Naive B cell (primary cell): ENCODE results near the gene KIAA0319L. TPM values are rescaled to one million over a fixed set of nuclear protein-coding genes. Genes with fewer than 3 reads are reported as not detected.

ENCODE experiments used
- ATAC-seq, 2 donors: fragments of 150-1000 bp; cut with Tn5 transposase; 2 replicates each; pipeline ENCODE4 v1.10.0; 2021; ENCODE audit warnings: low read depth in 2 of 2, mild to moderate bottlenecking in 2 of 2, moderate library complexity in 2 of 2
- DNase-seq: peaks from one replicate; pipeline ENCODE4 v3.0.0; 2022
- H3K27ac Mint-ChIP-seq, 6 donors: one replicate each; pipeline ENCODE4 v1.8.0; 2020 to 2022; ENCODE audit warnings: mild to moderate bottlenecking in 6 of 6, mixed read lengths in 6 of 6, moderate library complexity in 5 of 6, inconsistent platforms in 2 of 6
- H3K27me3 Mint-ChIP-seq, 3 donors: one replicate each; pipeline ENCODE4 v1.8.0; 2021 to 2022; ENCODE audit warnings: mixed read lengths in 3 of 3, mild to moderate bottlenecking in 1 of 3
- H3K36me3 Mint-ChIP-seq, 2 donors: one replicate each; pipeline ENCODE4 v1.8.0; 2020 to 2022; ENCODE audit warnings: mixed read lengths in 2 of 2, inconsistent platforms in 1 of 2, mild to moderate bottlenecking in 1 of 2
- H3K4me1 Mint-ChIP-seq, 3 donors: one replicate each; pipeline ENCODE4 v1.8.0; 2020 to 2022; ENCODE audit warnings: mixed read lengths in 3 of 3, inconsistent platforms in 1 of 3, mild to moderate bottlenecking in 1 of 3, moderate library complexity in 1 of 3
- H3K4me3 Mint-ChIP-seq, 8 donors: one replicate each; pipeline ENCODE4 v1.8.0; 2020 to 2022; ENCODE audit warnings: mild to moderate bottlenecking in 8 of 8, mixed read lengths in 8 of 8, moderate library complexity in 8 of 8, inconsistent platforms in 2 of 8
- H3K9me3 Mint-ChIP-seq, 7 donors: one replicate each; pipeline ENCODE4 v1.8.0; 2020 to 2022; ENCODE audit warnings: mixed read lengths in 7 of 7, mild to moderate bottlenecking in 5 of 7, inconsistent platforms in 2 of 7, moderate library complexity in 1 of 7
- polyA plus RNA-seq, 6 donors: library from polyadenylated mRNA; unstranded; fragments of 300-500 nt; fragmentation: Illumina TruSeq; gene quantifications; one replicate each; pipeline ENCODE4 v1.2.3, GENCODE V29; 2021; ENCODE audit warnings: low read depth in 6 of 6

The KIAA0319L gene
- polyA plus RNA-seq, 6 donors from 2014 or later, result 17.1 to 29.0 (median 22.6) TPM

DNA sequence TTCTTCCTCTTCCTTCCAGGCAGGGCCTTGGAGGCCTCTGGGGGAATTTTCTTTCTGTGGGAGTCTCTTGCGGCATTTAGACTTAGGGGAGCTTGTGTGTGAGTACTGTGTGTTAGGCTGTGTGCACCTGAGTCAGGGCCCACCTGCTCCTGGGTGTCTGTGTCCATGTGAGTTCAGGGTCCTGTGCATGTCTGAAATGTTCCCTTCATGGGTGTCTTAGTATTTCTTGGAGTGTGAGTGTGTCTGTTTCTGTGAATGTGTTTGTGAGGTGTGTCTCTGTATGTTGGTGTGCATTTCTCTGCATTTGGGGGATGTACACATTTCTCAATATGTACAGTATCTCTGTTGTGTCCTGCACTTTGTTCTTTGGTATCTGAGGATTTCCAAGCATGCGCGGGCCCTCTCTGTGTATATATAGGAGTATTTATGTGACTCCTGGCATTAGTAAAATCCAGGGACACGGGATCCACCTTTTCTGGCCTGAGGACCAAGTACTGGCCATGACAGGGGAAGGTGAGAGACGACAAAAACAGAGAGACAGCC is 18.3 kb upstream of the KIAA0319L start:
- ATAC-seq (no peak), DNase-seq (no peak)
- peaks cover 29 to 37% (median 31%) of the 10 kb centered on the region in 3 donors for H3K4me1 Mint-ChIP-seq
- H3K9me3 Mint-ChIP-seq, result no peaks in the 10 kb centered on the region
- H3K4me3 Mint-ChIP-seq, result peak overlapping the region; percentile 57 to 92 (median 81)
- peaks cover 16 to 32% (median 21%) of the 10 kb centered on the region in 3 donors for H3K27me3 Mint-ChIP-seq
- H3K27ac Mint-ChIP-seq, result peak overlapping the region in 3 of 6 donors; percentile 35 to 74 (median 66)
- peaks cover 0 to 4% of the 10 kb centered on the region in 2 donors for H3K36me3 Mint-ChIP-seq

DNA sequence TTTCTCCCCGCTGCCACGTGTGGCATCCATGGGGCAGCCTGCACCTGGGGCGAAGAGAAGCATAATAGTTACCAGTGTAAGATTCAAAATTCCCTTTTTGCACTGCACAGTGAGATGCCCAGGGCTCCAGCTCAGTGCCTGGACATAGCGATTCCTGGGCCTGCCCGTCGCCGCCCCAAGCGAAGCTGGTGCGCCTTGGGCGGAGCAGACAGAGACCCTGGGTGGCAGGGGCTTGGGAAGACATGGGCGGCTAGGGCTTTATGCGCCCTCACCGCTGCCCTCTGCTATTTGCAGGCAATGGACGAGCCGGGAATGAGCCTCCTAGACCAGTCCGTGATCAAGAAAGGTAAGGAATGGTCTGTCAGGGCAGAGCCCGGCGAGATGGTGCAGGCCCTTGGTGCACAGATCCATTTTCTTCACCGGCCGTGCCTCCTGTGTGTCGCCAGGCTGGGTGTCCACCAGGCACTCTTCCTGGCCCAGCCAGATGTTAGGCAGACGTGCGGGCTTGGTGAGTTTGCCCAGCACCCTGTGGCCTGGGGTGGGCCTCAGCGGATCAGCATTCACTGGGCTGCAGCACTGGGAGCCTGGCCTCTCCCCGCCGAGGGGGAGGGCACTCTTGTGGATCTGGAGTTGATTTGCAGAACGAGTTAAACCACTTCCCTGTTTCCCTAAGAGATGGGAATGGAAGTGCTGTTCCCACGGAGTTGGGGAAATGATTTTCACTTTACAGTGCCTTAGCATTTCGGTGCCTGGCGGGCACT is 17.6 kb upstream of the KIAA0319L start:
- Mint-ChIP-seq H3K27me3 (peaks cover 16 to 32% (median 24%) of the 10 kb centered on the region in 3 donors), H3K9me3 (no peaks in the 10 kb centered on the region), H3K36me3 (peaks cover 0 to 4% of the 10 kb centered on the region in 2 donors), H3K4me3 (peak overlapping the region in 7 of 8 donors; percentile 62 to 92 (median 81)), H3K4me1 (peaks cover 29 to 32% (median 29%) of the 10 kb centered on the region in 3 donors), H3K27ac (no peak overlapping the region)
- DNase-seq, result no peak
- ATAC-seq, result no peak

DNA sequence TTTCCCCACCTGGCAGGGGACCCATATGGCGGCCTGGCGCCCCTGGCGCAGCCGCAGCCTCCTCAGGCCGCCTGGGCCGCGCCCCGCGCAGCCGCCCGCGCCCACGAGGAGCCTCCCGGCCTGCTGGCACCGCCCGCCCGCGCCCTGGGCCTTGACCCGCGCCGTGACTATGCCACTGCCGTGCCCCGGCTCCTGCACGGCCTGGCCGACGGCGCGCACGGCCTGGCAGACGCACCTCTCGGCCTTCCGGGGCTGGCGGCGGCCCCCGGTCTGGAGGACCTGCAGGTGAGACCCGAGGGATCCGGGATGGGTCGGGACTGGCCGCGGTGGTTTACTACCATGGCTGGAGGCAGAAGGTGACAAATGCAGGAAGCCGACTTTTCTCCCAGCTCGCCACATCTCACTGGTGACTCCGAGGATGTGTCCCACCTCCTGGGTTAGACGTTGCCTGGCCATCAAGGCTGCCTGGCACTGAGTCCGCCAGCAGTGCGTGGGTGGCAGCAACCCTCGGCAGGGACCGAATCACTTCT is 17.0 kb upstream of the KIAA0319L start:
- H3K4me3 Mint-ChIP-seq, result no peak overlapping the region
- no peak for ATAC-seq

GRCh38 chr1:35573198-35574124 is 16.3 kb upstream of the KIAA0319L start, which contains the start of gene TFAP2E:
Gene TFAP2E (plus strand): TSS chr1:35573314. CDS start chr1:35573578, 264 bp downstream.
- Mint-ChIP-seq H3K36me3 (peaks cover 0 to 4% of the 10 kb centered on the region in 2 donors), H3K27me3 (peaks cover 16 to 32% (median 24%) of the 10 kb centered on the region in 3 donors), H3K4me1 (peaks cover 30 to 37% (median 34%) of the 10 kb centered on the region in 3 donors), H3K9me3 (no peaks in the 10 kb centered on the region), H3K4me3 (peak within 1 kb of the TSS in 6 of 8 donors; percentile 5 to 66 (median 54)), H3K27ac (peak within 1 kb of the TSS in 2 of 6 donors; percentile 30 to 60)
- ATAC-seq, result no peak
- DNase-seq, result no peak

More for the DNA sequence above, 17.0 kb upstream of the KIAA0319L start:
- H3K27me3 Mint-ChIP-seq, result peaks cover 16 to 32% (median 24%) of the 10 kb centered on the region in 3 donors
- H3K9me3 Mint-ChIP-seq, result no peaks in the 10 kb centered on the region
- no peak overlapping the region for H3K27ac Mint-ChIP-seq
- no peak for DNase-seq
- peaks cover 0 to 4% of the 10 kb centered on the region in 2 donors for H3K36me3 Mint-ChIP-seq
- peaks cover 29 to 32% (median 29%) of the 10 kb centered on the region in 3 donors for H3K4me1 Mint-ChIP-seq

DNA sequence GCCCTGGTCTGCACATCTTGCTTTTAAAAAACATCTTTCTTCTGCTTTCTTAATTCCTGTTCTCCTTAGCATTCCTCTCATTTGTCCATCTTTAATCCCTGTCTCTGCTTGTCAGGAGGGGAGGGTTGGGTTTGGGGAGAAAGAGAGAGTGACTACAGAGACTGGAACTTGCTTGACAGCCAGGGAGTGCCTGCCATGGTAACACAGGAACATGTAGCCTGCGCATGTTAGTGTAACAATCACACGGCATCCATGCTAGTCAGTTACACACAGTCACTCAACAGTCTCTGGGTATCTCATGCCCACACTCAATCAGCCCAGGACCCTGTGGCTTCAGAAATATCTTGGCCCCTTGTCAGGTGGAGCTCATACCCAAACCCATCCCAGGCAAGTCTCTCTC is 15.1 kb upstream of the KIAA0319L start:
- Mint-ChIP-seq H3K36me3 (peaks cover 0 to 4% of the 10 kb centered on the region in 2 donors), H3K4me3 (no peak overlapping the region), H3K9me3 (no peaks in the 10 kb centered on the region), H3K27ac (peak overlapping the region in 2 of 6 donors; percentile 30 to 60), H3K4me1 (peaks cover 19 to 33% (median 24%) of the 10 kb centered on the region in 3 donors), H3K27me3 (peaks cover 16 to 32% (median 24%) of the 10 kb centered on the region in 3 donors)
- ATAC-seq, result no peak
- no peak for DNase-seq

DNA sequence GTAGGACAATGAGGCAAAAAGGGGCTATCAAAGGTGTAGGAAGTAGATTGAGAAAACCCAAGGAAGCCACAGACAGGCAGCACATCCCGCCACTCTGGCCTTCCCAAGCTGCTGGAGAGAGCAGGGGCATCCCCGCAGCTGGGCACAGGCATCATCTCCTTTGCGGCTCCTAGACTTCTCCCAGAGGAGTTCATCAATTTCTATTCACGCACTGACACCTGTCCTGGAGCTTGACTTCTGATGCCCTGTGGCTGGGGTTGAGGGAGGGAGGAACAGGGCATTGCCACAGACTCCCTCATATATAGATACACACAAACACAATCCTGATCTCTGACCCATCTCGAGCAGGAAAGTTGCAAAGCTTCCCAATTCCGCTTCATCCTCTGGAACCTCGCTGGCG is 14.1 kb upstream of the KIAA0319L start:
- Mint-ChIP-seq H3K27me3 (peaks cover 16 to 32% (median 24%) of the 10 kb centered on the region in 3 donors), H3K4me1 (peaks cover 16 to 27% (median 21%) of the 10 kb centered on the region in 3 donors), H3K27ac (no peak overlapping the region), H3K4me3 (no peak overlapping the region), H3K9me3 (no peaks in the 10 kb centered on the region), H3K36me3 (peaks cover 0 to 4% of the 10 kb centered on the region in 2 donors)
- ATAC-seq, result no peak
- DNase-seq, result no peak

- DNase-seq (no peak), ATAC-seq (no peak)
- Mint-ChIP-seq H3K27me3 (peaks cover 16 to 28% (median 24%) of the 10 kb centered on the region in 3 donors), H3K36me3 (peaks cover 0 to 4% of the 10 kb centered on the region in 2 donors), H3K4me3 (no peak overlapping the region), H3K9me3 (no peaks in the 10 kb centered on the region), H3K4me1 (peaks cover 10 to 21% (median 15%) of the 10 kb centered on the region in 3 donors), H3K27ac (peak overlapping the region in 1 of 6 donors; percentile 56)
Observed at GRCh38 chr1:35570589-35571137, 13.5 kb upstream of the KIAA0319L start.

DNA sequence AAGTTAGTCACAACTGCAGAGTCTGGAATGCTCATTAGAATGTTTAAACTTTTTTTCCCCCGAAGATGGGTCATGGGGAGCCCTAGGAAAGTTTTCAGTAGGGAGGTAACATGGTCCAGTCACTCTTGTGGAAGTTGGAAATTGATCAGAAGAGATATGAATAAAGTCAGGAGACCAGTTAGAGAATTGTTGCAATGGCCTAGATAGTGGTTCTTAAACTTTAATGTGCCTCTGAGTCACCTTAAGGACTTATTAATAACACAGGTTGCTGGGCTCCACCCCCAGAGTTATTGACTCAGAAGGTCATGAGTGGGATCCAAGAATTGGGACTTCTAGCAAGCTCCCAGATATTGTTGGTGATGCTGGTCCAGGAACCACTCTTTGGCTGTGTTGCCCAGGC is 12.7 kb upstream of the KIAA0319L start:
- no peak overlapping the region for H3K4me3 Mint-ChIP-seq
- no peak for DNase-seq

GRCh38 chr1:35568975-35569395 is 11.8 kb upstream of the KIAA0319L start:
- no peaks in the 10 kb centered on the region for H3K36me3 Mint-ChIP-seq

More for the DNA sequence above, 12.7 kb upstream of the KIAA0319L start:
- no peak for ATAC-seq
- Mint-ChIP-seq H3K27ac (no peak overlapping the region), H3K36me3 (no peaks in the 10 kb centered on the region), H3K27me3 (peaks cover 16 to 21% (median 19%) of the 10 kb centered on the region in 3 donors), H3K9me3 (no peaks in the 10 kb centered on the region), H3K4me1 (peaks cover 5 to 15% (median 11%) of the 10 kb centered on the region in 3 donors)

DNA sequence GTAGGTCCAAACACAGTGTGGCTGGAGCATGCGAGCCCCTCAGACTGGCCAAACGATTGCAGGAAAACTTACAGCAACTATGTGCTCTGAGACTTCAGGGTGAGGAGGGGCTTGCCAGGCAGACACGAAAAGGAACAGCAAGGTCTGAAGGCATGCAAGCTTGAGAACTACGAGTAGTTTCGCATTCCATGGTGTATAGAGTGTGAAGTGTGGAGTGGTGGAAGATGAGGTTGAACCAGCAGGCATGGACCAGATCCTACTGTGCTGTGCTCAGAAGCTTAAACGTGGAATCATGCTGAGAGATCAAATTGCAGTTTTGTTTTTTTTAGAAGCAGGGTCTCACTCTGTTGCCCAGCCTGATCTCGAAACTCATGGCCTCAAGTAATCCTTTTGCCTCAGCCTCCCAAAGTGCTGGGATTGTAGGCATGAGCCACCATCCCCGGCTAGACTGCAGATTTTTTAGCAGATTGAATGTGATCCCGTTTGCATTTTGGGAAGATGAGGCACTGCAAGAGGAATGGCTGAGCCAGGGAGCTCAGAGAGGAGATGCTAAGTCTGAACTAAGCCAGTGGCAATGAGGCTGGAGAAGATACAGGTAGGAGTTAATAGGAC is 10.8 kb upstream of the KIAA0319L start:
- Mint-ChIP-seq H3K36me3 (no peaks in the 10 kb centered on the region), H3K27me3 (peaks cover 16 to 19% (median 16%) of the 10 kb centered on the region in 3 donors), H3K4me1 (peaks cover 11 to 22% (median 19%) of the 10 kb centered on the region in 3 donors), H3K27ac (no peak overlapping the region), H3K9me3 (no peaks in the 10 kb centered on the region), H3K4me3 (no peak overlapping the region)
- ATAC-seq (no peak), DNase-seq (no peak)

More at GRCh38 chr1:35568975-35569395, 11.8 kb upstream of the KIAA0319L start:
- Mint-ChIP-seq H3K27ac (no peak overlapping the region), H3K4me3 (no peak overlapping the region), H3K9me3 (no peaks in the 10 kb centered on the region), H3K4me1 (peaks cover 11 to 22% (median 19%) of the 10 kb centered on the region in 3 donors), H3K27me3 (peaks cover 16 to 19% (median 16%) of the 10 kb centered on the region in 3 donors)
- DNase-seq, result peak; percentile 55
- ATAC-seq, result peak; percentile 59 to 69

DNA sequence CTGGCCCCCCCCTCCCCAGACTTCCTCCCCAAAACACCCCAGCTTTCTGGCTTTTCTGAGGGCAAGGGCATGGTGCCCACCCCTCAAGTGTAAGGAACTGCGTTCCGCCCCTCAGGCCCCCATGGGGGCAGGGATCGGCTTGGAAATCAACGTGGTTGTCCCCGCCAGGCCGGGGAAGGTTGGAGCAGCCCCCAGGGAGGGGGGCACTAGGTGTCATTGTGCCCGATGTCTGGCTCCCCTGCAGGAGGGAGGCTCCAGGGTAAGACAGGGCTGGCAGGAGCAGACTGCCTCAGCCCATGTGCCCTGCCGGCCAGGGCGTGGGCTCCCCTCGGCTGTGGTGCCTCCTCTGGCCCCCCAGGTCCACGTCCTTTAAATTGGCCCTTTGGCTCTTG is 8.5 kb upstream of the KIAA0319L start:
- Mint-ChIP-seq H3K36me3 (no peaks in the 10 kb centered on the region), H3K27ac (no peak overlapping the region), H3K9me3 (no peaks in the 10 kb centered on the region), H3K27me3 (peaks cover 0 to 5% (median 0%) of the 10 kb centered on the region in 3 donors), H3K4me3 (no peak overlapping the region), H3K4me1 (peaks cover 15 to 27% (median 23%) of the 10 kb centered on the region in 3 donors)
- no peak for DNase-seq
- no peak for ATAC-seq
